SK-N-SH (cell line): ENCODE data around the gene U2AF1L4. TPM values are rescaled to one million over a fixed set of nuclear protein-coding genes. Genes with fewer than 3 reads are reported as not detected.

Experiments used
- CTCF ChIA-PET: fragments of 300-600, 350-600 bp; formaldehyde crosslinking; extraction: SDS; loops from one replicate; lab custom pipeline; 2021; lab: Yijun Ruan, JAX
- POLR2A ChIA-PET: fragments of 350-600 bp; sonication (Branson Sonifier 250); formaldehyde crosslinking; extraction: SDS; loops from one replicate; lab custom pipeline; 2020; ENCODE audit warnings: antibody characterized with exemption, inconsistent platforms; lab: Yijun Ruan, JAX
- DNase-seq: peaks from one replicate; pipeline ENCODE4 v3.0.0; 2012
- H2AFZ ChIP-seq: fragments of 200-600 bp; sonication (generic); 2 replicates; pipeline ENCODE4 v1.8.1; 2016; ENCODE audit warnings: antibody characterized with exemption, mild to moderate bottlenecking, low read depth
- H3F3A ChIP-seq: fragments of 200-600 bp; sonication (generic); replicated peaks from 2 replicates; pipeline ENCODE3; 2016; ENCODE audit warnings: antibody characterized with exemption, mild to moderate bottlenecking; ENCODE audit not compliant: insufficient read depth
- H3K27ac ChIP-seq, 2 experiments: fragments of 200-500 bp in 1 of 2; fragments of 200-600 bp in 1 of 2; sonication (Bioruptor generic) in 1 of 2; sonication (generic), shearing (Covaris generic) in 1 of 2; 2 replicates each; pipeline versions ENCODE4 v1.5.1 to v1.6.1; 2014 to 2016; ENCODE audit warnings: low read depth in 2 of 2, inconsistent platforms in 1 of 2, low read length in 1 of 2, mild to moderate bottlenecking in 1 of 2, mixed read lengths in 1 of 2
- H3K27me3 ChIP-seq: fragments of 200-600 bp; sonication (generic), shearing (Covaris generic); 2 replicates; pipeline ENCODE4 v1.6.1; 2016; ENCODE audit warnings: mixed run types; ENCODE audit not compliant: insufficient read depth
- H3K36me3 ChIP-seq, 2 experiments: fragments of 200-500 bp in 1 of 2; fragments of 200-600 bp in 1 of 2; sonication (Bioruptor generic) in 1 of 2; sonication (generic) in 1 of 2; replicated peaks in 1 of 2; 2 replicates each; pipeline versions ENCODE3 to v1.5.1; 2014 to 2016; ENCODE audit warnings: low read length in 1 of 2, mild to moderate bottlenecking in 1 of 2; ENCODE audit not compliant: insufficient read depth in 2 of 2, control insufficient read depth in 1 of 2
- H3K4me1 ChIP-seq, 2 experiments: fragments of 200-500 bp in 1 of 2; fragments of 200-600 bp in 1 of 2; sonication (Bioruptor generic) in 1 of 2; sonication (generic), shearing (Covaris generic) in 1 of 2; 2 replicates each; pipeline versions ENCODE4 v1.5.1 to v1.6.1; 2014 to 2016; ENCODE audit warnings: low read depth in 1 of 2, low read length in 1 of 2, mixed run types in 1 of 2; ENCODE audit not compliant: insufficient read depth in 2 of 2, control insufficient read depth in 1 of 2
- H3K4me2 ChIP-seq: fragments of 200-600 bp; sonication (generic), shearing (Covaris generic); 2 replicates; pipeline ENCODE4 v1.6.1; 2017; ENCODE audit warnings: mixed run types
- H3K4me3 ChIP-seq, 2 experiments: fragments of 200-500 bp in 1 of 2; fragments of 200-600 bp in 1 of 2; sonication (Bioruptor generic) in 1 of 2; sonication (generic), shearing (Covaris generic) in 1 of 2; 2 replicates each; pipeline versions ENCODE4 v1.5.1 to v1.8.1; 2014 to 2016; ENCODE audit warnings: low read depth in 2 of 2, inconsistent platforms in 1 of 2, low read length in 1 of 2, mild to moderate bottlenecking in 1 of 2, mixed read lengths in 1 of 2, moderate library complexity in 1 of 2
- H3K79me2 ChIP-seq: fragments of 200-600 bp; sonication (generic); 2 replicates; pipeline ENCODE4 v1.8.1; 2017; ENCODE audit warnings: mild to moderate bottlenecking; ENCODE audit not compliant: insufficient read depth
- H3K9ac ChIP-seq: fragments of 200-600 bp; sonication (generic); 2 replicates; pipeline ENCODE4 v1.6.1; 2017; ENCODE audit warnings: mixed run types
- H3K9me2 ChIP-seq: fragments of 200-600 bp; sonication (generic); 2 replicates; pipeline ENCODE4 v1.6.1; 2017; ENCODE audit warnings: mixed run types
- H3K9me3 ChIP-seq: fragments of 200-600 bp; sonication (generic); 2 replicates; pipeline ENCODE4 v1.6.1; 2017; ENCODE audit warnings: mixed run types, mild to moderate bottlenecking, moderate library complexity
- H4K20me1 ChIP-seq: fragments of 200-600 bp; sonication (generic); 2 replicates; pipeline ENCODE4 v1.6.1; 2017; ENCODE audit warnings: mild to moderate bottlenecking, mixed run types; ENCODE audit not compliant: insufficient read depth
- CTCF ChIP-seq: fragments of 200-600 bp; sonication (generic); IDR thresholded peaks from 2 replicates; pipeline ENCODE4 v1.6.1; 2017; ENCODE audit warnings: antibody characterized with exemption, mild to moderate bottlenecking, moderate library complexity
- ELF1 ChIP-seq: IDR thresholded peaks from 2 replicates; pipeline ENCODE4 v1.4.0; 2012
- FOSL2 ChIP-seq: IDR thresholded peaks from 2 replicates; pipeline ENCODE4 v1.4.0; 2012; ENCODE audit warnings: low read depth, mild to moderate bottlenecking, moderate library complexity, borderline replicate concordance
- FOXM1 ChIP-seq: IDR thresholded peaks from 2 replicates; pipeline ENCODE4 v1.4.0; 2012; ENCODE audit warnings: low read depth, mild to moderate bottlenecking
- JUND ChIP-seq: IDR thresholded peaks from 2 replicates; pipeline ENCODE4 v1.4.0; 2012
- MEF2A ChIP-seq: IDR thresholded peaks from 2 replicates; pipeline ENCODE4 v1.4.0; 2012; ENCODE audit warnings: low read depth, borderline replicate concordance
- MXI1 ChIP-seq: IDR thresholded peaks from 2 replicates; pipeline ENCODE4 v1.6.1; 2012; ENCODE audit warnings: mild to moderate bottlenecking, low read depth, low read length, improper control_type of control experiment
- POLR2AphosphoS5 ChIP-seq: IDR thresholded peaks from 2 replicates; pipeline ENCODE4 v1.6.1; 2012; ENCODE audit warnings: low read depth, low read length
- RCOR1 ChIP-seq: fragments of 150-350 bp; IDR thresholded peaks from 2 replicates; pipeline ENCODE4 v1.6.1; 2017; ENCODE audit warnings: antibody characterized with exemption, low read length
- RFX5 ChIP-seq: IDR thresholded peaks from 2 replicates; pipeline ENCODE4 v1.6.1; 2012; ENCODE audit warnings: mild to moderate bottlenecking, improper control_type of control experiment, low read length
- SMC3 ChIP-seq: IDR thresholded peaks from 2 replicates; pipeline ENCODE4 v1.6.1; 2012; ENCODE audit warnings: low read depth, low read length, improper control_type of control experiment
- USF2 ChIP-seq: fragments of 150-350 bp; IDR thresholded peaks from 2 replicates; pipeline ENCODE4 v1.6.1; 2017; ENCODE audit warnings: antibody characterized with exemption, low read length, low read depth, borderline replicate concordance
- YY1 ChIP-seq: IDR thresholded peaks from 2 replicates; pipeline ENCODE4 v1.4.0; 2012; ENCODE audit warnings: low read depth, mild to moderate bottlenecking
- WGBS: methylation state at CpG from one replicate; pipeline ENCODE4 v1.1.6; 2017; ENCODE audit warnings: low lambda C conversion rate; 5-methylcytosine and 5-hydroxymethylcytosine counted together
- polyA plus RNA-seq, 3 experiments: library from polyadenylated mRNA; depleted of rRNA; stranded (reverse); fragments of >200 nt; gene quantifications; 2 replicates each; pipeline ENCODE4 v1.2.3, GENCODE V29; 2012
- TF ChIP-seq, protein P1 (sequence below): IDR thresholded peaks from 2 replicates; pipeline ENCODE4 v1.6.1; 2012; ENCODE audit warnings: mild to moderate bottlenecking, low read depth, low read length, moderate library complexity

The U2AF1L4 gene
- polyA plus RNA-seq, 1 of the 3 experiments (the other 2 are of a cell fraction): 25.9 TPM

DNA sequence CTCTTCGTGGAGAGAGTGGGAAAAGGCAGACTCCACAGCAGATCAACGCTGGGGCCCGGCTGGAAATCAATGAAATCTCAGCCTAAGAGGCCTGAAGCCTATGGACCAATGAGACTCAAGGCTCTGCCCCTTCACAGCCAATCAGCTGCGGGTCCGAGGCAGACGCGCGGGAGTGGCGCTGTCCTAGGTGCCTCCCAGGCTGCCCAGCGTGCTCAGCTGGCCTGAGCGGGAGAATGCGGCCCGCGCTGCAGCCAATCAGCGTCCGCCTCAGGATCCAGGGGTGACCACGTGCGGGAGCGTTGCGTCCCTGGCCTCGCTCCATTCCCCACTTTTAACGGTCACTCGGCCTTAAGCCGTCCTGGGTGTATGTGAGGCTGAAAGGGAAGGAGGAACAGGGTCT lies 41.0 kb downstream of the U2AF1L4 start, which contains the start of gene ZBTB32:
ZBTB32 (plus strand) TSS at position 341 of the 400 bp plus-strand sequence. CDS start 10,069 bp downstream, outside the sequence.
- CTCF ChIA-PET: interaction anchor here (1.6 to 4.1 kb wide), 3 partner anchors 11 to 155 kb away, joined by 5 to 33 read pairs (median 8); no protein-coding TSS in a partner anchor
- POLR2A ChIA-PET: no interaction called here
- Histone ChIP-seq H3K9me2 (no peaks in the 10 kb centered on the region), H2AFZ (no peak within 1 kb of the TSS), H3K79me2 (no peaks in the 10 kb centered on the region), H3K36me3 (no peaks in the 10 kb centered on the region), H3K4me1 (no peaks in the 10 kb centered on the region; a peak in 1 of 4 replicates), H3K4me3 (no peak within 1 kb of the TSS), H3K27ac (no peak within 1 kb of the TSS), H3K4me2 (no peak within 1 kb of the TSS), H3F3A (no peaks in the 10 kb centered on the region), H3K9ac (no peak within 1 kb of the TSS), H3K27me3 (no peaks in the 10 kb centered on the region)
- WGBS: 80% methylated on average over 18 of the region's 24 CpGs
- TF ChIP-seq, protein P1, sequence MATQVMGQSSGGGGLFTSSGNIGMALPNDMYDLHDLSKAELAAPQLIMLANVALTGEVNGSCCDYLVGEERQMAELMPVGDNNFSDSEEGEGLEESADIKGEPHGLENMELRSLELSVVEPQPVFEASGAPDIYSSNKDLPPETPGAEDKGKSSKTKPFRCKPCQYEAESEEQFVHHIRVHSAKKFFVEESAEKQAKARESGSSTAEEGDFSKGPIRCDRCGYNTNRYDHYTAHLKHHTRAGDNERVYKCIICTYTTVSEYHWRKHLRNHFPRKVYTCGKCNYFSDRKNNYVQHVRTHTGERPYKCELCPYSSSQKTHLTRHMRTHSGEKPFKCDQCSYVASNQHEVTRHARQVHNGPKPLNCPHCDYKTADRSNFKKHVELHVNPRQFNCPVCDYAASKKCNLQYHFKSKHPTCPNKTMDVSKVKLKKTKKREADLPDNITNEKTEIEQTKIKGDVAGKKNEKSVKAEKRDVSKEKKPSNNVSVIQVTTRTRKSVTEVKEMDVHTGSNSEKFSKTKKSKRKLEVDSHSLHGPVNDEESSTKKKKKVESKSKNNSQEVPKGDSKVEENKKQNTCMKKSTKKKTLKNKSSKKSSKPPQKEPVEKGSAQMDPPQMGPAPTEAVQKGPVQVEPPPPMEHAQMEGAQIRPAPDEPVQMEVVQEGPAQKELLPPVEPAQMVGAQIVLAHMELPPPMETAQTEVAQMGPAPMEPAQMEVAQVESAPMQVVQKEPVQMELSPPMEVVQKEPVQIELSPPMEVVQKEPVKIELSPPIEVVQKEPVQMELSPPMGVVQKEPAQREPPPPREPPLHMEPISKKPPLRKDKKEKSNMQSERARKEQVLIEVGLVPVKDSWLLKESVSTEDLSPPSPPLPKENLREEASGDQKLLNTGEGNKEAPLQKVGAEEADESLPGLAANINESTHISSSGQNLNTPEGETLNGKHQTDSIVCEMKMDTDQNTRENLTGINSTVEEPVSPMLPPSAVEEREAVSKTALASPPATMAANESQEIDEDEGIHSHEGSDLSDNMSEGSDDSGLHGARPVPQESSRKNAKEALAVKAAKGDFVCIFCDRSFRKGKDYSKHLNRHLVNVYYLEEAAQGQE: peak; percentile 95
- TF ChIP-seq MEF2A: no peak
- TF ChIP-seq, all 33 proteins: peak for 1
- Histone ChIP-seq H4K20me1 (no peaks in the 10 kb centered on the region), H3K9me3 (no peaks in the 10 kb centered on the region)
- peak; percentile 43 for DNase-seq

GRCh38 chr19:35703343-35703742 lies 41.9 kb downstream of the U2AF1L4 start:
- Histone ChIP-seq H3F3A (no peaks in the 10 kb centered on the region), H3K4me1 (no peaks in the 10 kb centered on the region; a peak in 1 of 4 replicates), H2AFZ (no peak overlapping the region), H4K20me1 (no peaks in the 10 kb centered on the region), H3K36me3 (no peaks in the 10 kb centered on the region), H3K4me3 (no peak overlapping the region), H3K4me2 (no peak overlapping the region), H3K27ac (no peak overlapping the region), H3K9me3 (no peaks in the 10 kb centered on the region), H3K79me2 (no peaks in the 10 kb centered on the region), H3K27me3 (0 out of 2 replicates have a peak, but pooled peaks cover 7% of the 10 kb centered on the region), H3K9me2 (no peaks in the 10 kb centered on the region), H3K9ac (no peak overlapping the region)
- peak; percentile 40 for DNase-seq
- CTCF ChIA-PET: interaction anchor here (1.0 to 4.1 kb wide), 6 partner anchors 8 to 155 kb away, joined by 3 to 33 read pairs (median 5); partner anchors contain the start of gene HAUS5
- TF ChIP-seq CTCF: no peak
- no peak for TF ChIP-seq FOXM1
- TF ChIP-seq RCOR1: no peak
- no peak for TF ChIP-seq POLR2AphosphoS5
- no peak for TF ChIP-seq RFX5
- TF ChIP-seq SMC3: no peak
- no peak for TF ChIP-seq YY1
- TF ChIP-seq MEF2A: no peak
- TF ChIP-seq MXI1: no peak
- TF ChIP-seq ELF1: no peak
- TF ChIP-seq USF2: no peak
- TF ChIP-seq JUND: no peak
- TF ChIP-seq FOSL2: no peak
- 47% methylated on average over 9 of the region's 9 CpGs for WGBS
- POLR2A ChIA-PET: interaction anchor here (0.6 to 1.6 kb wide), 3 partner anchors 9 to 55 kb away, joined by 3 to 7 read pairs (median 5); partner anchors contain the start of gene COX6B1
